GM10266 (cell line): ENCODE measurements around the gene TET3.

Experiments
- DNase-seq: peaks from one replicate; pipeline ENCODE4 v3.0.0; 2012; ENCODE audit errors: extremely low spot score
- CTCF ChIP-seq: IDR thresholded peaks from 2 replicates; pipeline ENCODE4 v1.5.1; 2012; ENCODE audit warnings: mild to moderate bottlenecking, low read depth; ENCODE audit not compliant: control insufficient read depth, insufficient read depth; ENCODE audit errors: missing control alignments

The TET3 gene

GRCh38 chr2:73942664-73943063 is 42.0 kb upstream of the TET3 start:
- DNase-seq = no peak
- no peak for TF ChIP-seq CTCF

- DNase-seq = peak; percentile 32
- no peak for TF ChIP-seq CTCF
These were observed 40.0 kb upstream of the TET3 start for GRCh38 chr2:73944714-73945113.

- no peak for TF ChIP-seq CTCF
- DNase-seq = no peak
These were observed 38.5 kb upstream of the TET3 start for GRCh38 chr2:73946215-73946614.

GRCh38 chr2:73946666-73947065 is 38.0 kb upstream of the TET3 start:
- TF ChIP-seq CTCF = no peak
- no peak for DNase-seq

GRCh38 chr2:73947412-73948018 is 37.2 kb upstream of the TET3 start:
- no peak for DNase-seq
- TF ChIP-seq CTCF = no peak

GRCh38 chr2:73949802-73950201 is 34.9 kb upstream of the TET3 start:
- DNase-seq = no peak
- TF ChIP-seq CTCF = no peak

- DNase-seq = no peak
- TF ChIP-seq CTCF = no peak
These were observed 31.9 kb upstream of the TET3 start for GRCh38 chr2:73952499-73953446.
